NCI-H510A (cell line): Measurements from ENCODE around the gene TNFSF4.
"Not testable (repeated sequence)": the region's sequence is repeated elsewhere in the genome, so short reads cannot be mapped to it uniquely, and the experiment has no call there.

Experiments used
- DNase-seq: peaks from one replicate; lab custom pipeline; 2025; lab: John Stamatoyannopoulos, UW

Gene TNFSF4

GRCh38 chr1:173206816-173207568, at the start of gene TNFSF4:
Gene TNFSF4, minus strand, starts transcription at chr1:173207331. Its CDS starts 155 bp downstream, at chr1:173207176.
- no peak for DNase-seq

GRCh38 chr1:173255214-173255813, 48.2 kb upstream of the TNFSF4 start:
- DNase-seq, result no peak

- no peak for DNase-seq
These were observed 45.9 kb upstream of the TNFSF4 start for GRCh38 chr1:173253046-173253445.

GRCh38 chr1:173249349-173249748, 42.2 kb upstream of the TNFSF4 start:
- no peak for DNase-seq

GRCh38 chr1:173248247-173248940, 41.3 kb upstream of the TNFSF4 start:
- DNase-seq, result no peak

- no peak for DNase-seq
These were observed 38.8 kb upstream of the TNFSF4 start for GRCh38 chr1:173245892-173246291.

- DNase-seq, result no peak
These were observed 36.2 kb upstream of the TNFSF4 start for GRCh38 chr1:173243300-173243699.

GRCh38 chr1:173241528-173242347, 34.6 kb upstream of the TNFSF4 start:
- no peak for DNase-seq

GRCh38 chr1:173240609-173241008, 33.5 kb upstream of the TNFSF4 start:
- DNase-seq, result no peak

- DNase-seq, result no peak
These were observed 31.9 kb upstream of the TNFSF4 start for GRCh38 chr1:173239058-173239457.

GRCh38 chr1:173234899-173235298, 27.8 kb upstream of the TNFSF4 start:
- DNase-seq, result no peak

- DNase-seq, result not testable (repeated sequence)
These were observed 27.3 kb upstream of the TNFSF4 start for GRCh38 chr1:173234434-173234833.

GRCh38 chr1:173229031-173229430, 21.9 kb upstream of the TNFSF4 start:
- not testable (repeated sequence) for DNase-seq

GRCh38 chr1:173224949-173225348, 17.8 kb upstream of the TNFSF4 start:
- DNase-seq, result no peak

- DNase-seq, result no peak
These were observed 17.3 kb upstream of the TNFSF4 start for GRCh38 chr1:173224280-173224892.

GRCh38 chr1:173223031-173223380, 15.9 kb upstream of the TNFSF4 start:
- DNase-seq, result no peak

GRCh38 chr1:173222149-173223030, 15.3 kb upstream of the TNFSF4 start:
- no peak for DNase-seq

GRCh38 chr1:173220157-173220556, 13.0 kb upstream of the TNFSF4 start:
- DNase-seq, result no peak

- DNase-seq, result no peak
These were observed 6.5 kb upstream of the TNFSF4 start for GRCh38 chr1:173213665-173214064.

GRCh38 chr1:173212952-173213491, 5.9 kb upstream of the TNFSF4 start:
- DNase-seq, result no peak
